Thyroid gland (tissue), 4 donors: ENCODE measurements around the gene CDH2. TPM values are rescaled to one million over a fixed set of nuclear protein-coding genes. Genes with fewer than 3 reads are reported as not detected.

Experiments
- DNase-seq, 2 donors: peaks; one replicate each; pipeline ENCODE4 v3.0.0-alpha.2; 2019
- H3K27ac ChIP-seq, 3 donors: fragments of 200-600 bp; sonication (generic); 1 replicate in 2 of 3; 2 replicates in 1 of 3; pipeline ENCODE4 v1.5.1; 2016 to 2019; ENCODE audit warnings: mild to moderate bottlenecking in 1 of 3, moderate library complexity in 1 of 3
- H3K27me3 ChIP-seq: fragments of 200-600 bp; sonication (generic); one replicate; pipeline ENCODE4 v1.5.1; 2019
- H3K36me3 ChIP-seq, 2 donors: fragments of 200-600 bp; sonication (generic); one replicate each; pipeline ENCODE4 v1.5.1; 2016 to 2019
- H3K4me1 ChIP-seq, 2 donors: fragments of 200-600 bp; sonication (generic); one replicate each; pipeline ENCODE4 v1.5.1; 2017 to 2019
- H3K4me3 ChIP-seq, 3 donors: fragments of 200-600 bp; sonication (generic); replicated peaks in 1 of 3; 1 replicate in 2 of 3; 2 replicates in 1 of 3; pipeline ENCODE4 v1.5.1; 2016; ENCODE audit warnings: mild to moderate bottlenecking in 1 of 3
- H3K9me3 ChIP-seq: fragments of 200-600 bp; sonication (generic); one replicate; pipeline ENCODE4 v1.5.1; 2017
- POLR2A ChIP-seq, 2 donors: fragments of 450-650 bp; IDR thresholded peaks; one replicate each; pipeline ENCODE4 v1.6.1; 2017; ENCODE audit warnings: antibody characterized with exemption in 2 of 2, mild to moderate bottlenecking in 2 of 2, moderate library complexity in 1 of 2
- WGBS, 2 donors: methylation state at CpG; one replicate each; pipeline ENCODE4 v1.1.5; 2017; 5-methylcytosine and 5-hydroxymethylcytosine counted together
- intact Hi-C: fragments of 100-400 bp; cut with DNase I; formaldehyde crosslinking; loops from one replicate; pipeline ENCODE4 v1.15.1; 2023
- total RNA-seq, 4 donors: library from RNA; depleted of rRNA; stranded (reverse); fragments of >200 nt; gene quantifications; one replicate each; pipeline ENCODE4 v1.2.3, GENCODE V29; 2016
- TF ChIP-seq, protein P1 (sequence below), 6 experiments: fragments of 200-600 bp in 3 of 6; fragments of 450-650 bp in 3 of 6; sonication (generic) in 3 of 6; IDR thresholded peaks; one replicate each; pipeline ENCODE4 v1.5.1; 2016 to 2019; ENCODE audit warnings: antibody characterized with exemption in 6 of 6, mild to moderate bottlenecking in 2 of 6, inconsistent platforms in 1 of 6, moderate library complexity in 1 of 6

CDH2 gene
- total RNA-seq, 4 donors from 2014 or later, result 0.78 to 7.9 (median 3.3) TPM

DNA sequence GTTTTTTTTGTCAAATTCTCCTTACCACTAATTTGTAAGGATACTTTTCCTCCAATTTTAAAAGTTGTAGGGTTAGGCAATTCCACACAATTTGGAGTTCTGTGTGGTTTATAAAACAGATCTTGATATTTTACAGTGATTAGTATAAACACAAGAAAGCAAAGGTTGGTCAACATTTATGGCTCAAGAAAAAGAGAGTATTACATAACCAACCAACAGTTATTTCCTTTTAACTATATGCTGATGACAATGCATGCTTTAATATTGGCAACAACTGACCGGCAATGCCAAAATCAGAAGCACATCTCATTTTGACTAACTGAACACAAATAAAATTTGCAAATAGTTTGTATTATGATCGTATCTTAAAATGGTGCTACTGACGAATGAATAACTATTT lies 137.2 kb downstream of the CDH2 start:
- Histone ChIP-seq H3K27ac (no peak overlapping the region), H3K4me3 (no peak overlapping the region), H3K36me3 (no peaks in the 10 kb centered on the region), H3K4me1 (no peaks in the 10 kb centered on the region), H3K27me3 (no peaks in the 10 kb centered on the region), H3K9me3 (no peaks in the 10 kb centered on the region)
- intact Hi-C loops, result no loop called here
- no peak for TF ChIP-seq POLR2A (IDR thresholded peaks at IDR 0.05)
- TF ChIP-seq, protein P1, sequence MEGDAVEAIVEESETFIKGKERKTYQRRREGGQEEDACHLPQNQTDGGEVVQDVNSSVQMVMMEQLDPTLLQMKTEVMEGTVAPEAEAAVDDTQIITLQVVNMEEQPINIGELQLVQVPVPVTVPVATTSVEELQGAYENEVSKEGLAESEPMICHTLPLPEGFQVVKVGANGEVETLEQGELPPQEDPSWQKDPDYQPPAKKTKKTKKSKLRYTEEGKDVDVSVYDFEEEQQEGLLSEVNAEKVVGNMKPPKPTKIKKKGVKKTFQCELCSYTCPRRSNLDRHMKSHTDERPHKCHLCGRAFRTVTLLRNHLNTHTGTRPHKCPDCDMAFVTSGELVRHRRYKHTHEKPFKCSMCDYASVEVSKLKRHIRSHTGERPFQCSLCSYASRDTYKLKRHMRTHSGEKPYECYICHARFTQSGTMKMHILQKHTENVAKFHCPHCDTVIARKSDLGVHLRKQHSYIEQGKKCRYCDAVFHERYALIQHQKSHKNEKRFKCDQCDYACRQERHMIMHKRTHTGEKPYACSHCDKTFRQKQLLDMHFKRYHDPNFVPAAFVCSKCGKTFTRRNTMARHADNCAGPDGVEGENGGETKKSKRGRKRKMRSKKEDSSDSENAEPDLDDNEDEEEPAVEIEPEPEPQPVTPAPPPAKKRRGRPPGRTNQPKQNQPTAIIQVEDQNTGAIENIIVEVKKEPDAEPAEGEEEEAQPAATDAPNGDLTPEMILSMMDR (IDR thresholded peaks at IDR 0.05), result no peak
- DNase-seq, result no peak
- 88% methylated on average over 3 of the region's 3 CpGs for WGBS, 2 donors

DNA sequence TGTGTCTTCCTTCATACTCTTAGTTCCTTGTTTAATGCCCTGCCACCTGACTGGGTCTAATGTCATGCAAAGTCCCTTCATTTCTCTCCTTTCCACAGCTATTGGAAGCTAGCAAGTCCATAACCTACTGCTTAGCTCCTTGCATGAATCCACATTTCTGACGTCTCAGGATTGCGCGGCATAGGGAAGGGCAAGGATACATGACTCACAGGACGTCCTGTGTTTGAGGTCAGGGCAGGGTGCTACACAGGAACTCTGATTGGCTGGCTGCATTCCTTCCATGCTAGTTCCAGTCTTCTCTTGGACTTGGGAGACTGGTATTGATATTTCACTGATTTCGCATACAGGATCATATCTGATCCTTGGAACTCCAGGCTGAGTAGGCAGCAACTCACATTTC lies 137.9 kb downstream of the CDH2 start:
- Histone ChIP-seq H3K27me3 (no peaks in the 10 kb centered on the region), H3K9me3 (no peaks in the 10 kb centered on the region), H3K4me1 (no peaks in the 10 kb centered on the region), H3K4me3 (no peak overlapping the region), H3K36me3 (no peaks in the 10 kb centered on the region), H3K27ac (no peak overlapping the region)
- DNase-seq, result no peak
- 81 to 83% methylated on average over 5 of the region's 5 CpGs for WGBS, 2 donors
- intact Hi-C loops, result no loop called here
- TF ChIP-seq, protein P1 (IDR thresholded peaks at IDR 0.05), result no peak
- no peak for TF ChIP-seq POLR2A (IDR thresholded peaks at IDR 0.05)

DNA sequence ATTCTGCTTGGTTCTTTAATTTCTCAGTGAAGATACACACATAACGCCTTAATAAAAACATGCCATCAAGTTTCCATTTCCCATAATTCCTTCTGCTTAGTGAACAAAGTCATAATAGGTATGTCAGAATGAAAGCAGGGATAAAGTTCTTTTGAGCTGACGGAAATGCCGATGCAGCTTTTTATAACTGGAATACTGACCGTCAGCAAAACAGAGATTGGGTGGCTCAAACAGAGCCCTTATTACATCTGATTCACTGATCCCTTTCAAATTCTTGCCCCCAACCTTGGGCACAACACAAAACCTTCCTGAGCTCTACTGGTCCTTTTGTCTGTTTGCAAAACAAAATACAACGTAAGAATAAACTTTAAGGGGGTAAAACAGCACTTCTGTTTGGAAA lies 140.4 kb downstream of the CDH2 start:
- 78 to 83% methylated on average over 5 of the region's 5 CpGs for WGBS, 2 donors
- TF ChIP-seq, protein P1 (IDR thresholded peaks at IDR 0.05), result no peak
- TF ChIP-seq POLR2A (IDR thresholded peaks at IDR 0.05), result no peak
- no peaks in the 10 kb centered on the region for H3K27me3 ChIP-seq
- no peaks in the 10 kb centered on the region for H3K4me1 ChIP-seq
- H3K4me3 ChIP-seq, result no peak overlapping the region
- no peak overlapping the region for H3K27ac ChIP-seq
- DNase-seq, result no peak
- H3K9me3 ChIP-seq, result no peaks in the 10 kb centered on the region
- intact Hi-C loops, result no loop called here
- H3K36me3 ChIP-seq, result no peaks in the 10 kb centered on the region

- DNase-seq, result no peak
- WGBS, 2 donors, result 84 to 87% methylated on average over 5 of the region's 5 CpGs
Observed at GRCh38 chr18:28034567-28034966, 142.4 kb downstream of the CDH2 start.

GRCh38 chr18:28032177-28032576 lies 144.8 kb downstream of the CDH2 start:
- Histone ChIP-seq H3K27ac (no peak overlapping the region), H3K36me3 (no peaks in the 10 kb centered on the region), H3K4me3 (no peak overlapping the region), H3K4me1 (no peaks in the 10 kb centered on the region), H3K9me3 (no peaks in the 10 kb centered on the region), H3K27me3 (no peaks in the 10 kb centered on the region)
- intact Hi-C loops, result no loop called here
- 72 to 77% methylated on average over 2 of the region's 2 CpGs for WGBS, 2 donors
- TF ChIP-seq, protein P1 (IDR thresholded peaks at IDR 0.05), result no peak
- no peak for TF ChIP-seq POLR2A (IDR thresholded peaks at IDR 0.05)
- DNase-seq, result no peak

More at GRCh38 chr18:28034567-28034966, 142.4 kb downstream of the CDH2 start:
- Histone ChIP-seq H3K4me1 (no peaks in the 10 kb centered on the region), H3K36me3 (no peaks in the 10 kb centered on the region), H3K4me3 (no peak overlapping the region), H3K27ac (no peak overlapping the region), H3K9me3 (no peaks in the 10 kb centered on the region), H3K27me3 (no peaks in the 10 kb centered on the region)
- intact Hi-C loops, result no loop called here
- TF ChIP-seq POLR2A (IDR thresholded peaks at IDR 0.05), result no peak
- TF ChIP-seq, protein P1 (IDR thresholded peaks at IDR 0.05), result no peak
